Ascending aorta (tissue), 2 donors: ENCODE data around the gene B3GLCT. TPM values are rescaled to one million over a fixed set of nuclear protein-coding genes. Genes with fewer than 3 reads are reported as not detected.

Source experiments
- DNase-seq, 2 donors: peaks; one replicate each; pipeline ENCODE4 v3.0.0-alpha.2; 2019; ENCODE audit warnings: low spot score in 2 of 2
- H3K27ac ChIP-seq, 2 donors: fragments of 200-600 bp; sonication (generic); one replicate each; pipeline ENCODE4 v1.5.1; 2016 to 2017; ENCODE audit warnings: mild to moderate bottlenecking in 1 of 2
- H3K27me3 ChIP-seq: fragments of 200-600 bp; sonication (generic); one replicate; pipeline ENCODE4 v1.5.1; 2017
- H3K36me3 ChIP-seq, 2 donors: fragments of 200-600 bp; sonication (generic); one replicate each; pipeline ENCODE4 v1.5.1; 2016
- H3K4me1 ChIP-seq, 2 donors: fragments of 200-600 bp; sonication (generic); one replicate each; pipeline ENCODE4 v1.5.1; 2016 to 2017; ENCODE audit warnings: mild to moderate bottlenecking in 1 of 2
- H3K4me3 ChIP-seq, 2 donors: fragments of 200-600 bp; sonication (generic); one replicate each; pipeline ENCODE4 v1.5.1; 2016 to 2017; ENCODE audit warnings: mild to moderate bottlenecking in 1 of 2
- H3K9me3 ChIP-seq, 2 donors: fragments of 200-600 bp; sonication (generic); one replicate each; pipeline ENCODE4 v1.5.1; 2016
- intact Hi-C: fragments of 100-400 bp; cut with DNase I; formaldehyde crosslinking; loops from one replicate; pipeline ENCODE4 v1.15.1; 2023
- total RNA-seq: library from RNA; depleted of rRNA; stranded (reverse); fragments of >200 nt; gene quantifications from one replicate; pipeline ENCODE4 v1.1.0, GENCODE V29; 2016
- TF ChIP-seq, protein P1 (sequence below), 3 experiments: fragments of 200-600 bp in 2 of 3; fragments of 450-650 bp in 1 of 3; sonication (generic) in 2 of 3; IDR thresholded peaks; one replicate each; pipeline ENCODE4 v1.5.1; 2016 to 2019; ENCODE audit warnings: antibody characterized with exemption in 3 of 3, mild to moderate bottlenecking in 1 of 3, moderate library complexity in 1 of 3

B3GLCT gene
- total RNA-seq, 1 donor from 2014 or later: 8.8 TPM

DNA sequence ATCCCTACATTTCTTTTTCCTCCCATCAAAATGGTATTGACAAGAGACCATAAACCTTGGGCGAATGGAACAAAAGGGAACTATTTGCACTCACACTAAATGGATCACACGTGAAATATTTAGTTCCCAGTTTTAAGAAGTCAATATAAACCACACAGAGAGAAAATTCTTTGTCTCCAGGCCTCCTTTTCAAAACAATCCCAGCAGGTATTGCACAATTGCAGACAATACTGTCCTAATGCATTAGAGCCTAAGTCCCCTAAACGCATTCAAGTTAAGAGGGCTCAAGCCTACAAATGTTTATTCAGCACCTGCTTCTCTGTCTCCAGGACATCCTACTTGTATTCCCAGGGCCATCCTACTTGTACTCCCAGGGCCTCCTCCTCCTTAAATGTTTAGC lies 1.3 kb upstream of the B3GLCT start:
- Histone ChIP-seq H3K27ac (no peak overlapping the region), H3K36me3 (no peaks in the 10 kb centered on the region), H3K27me3 (no peaks in the 10 kb centered on the region), H3K9me3 (no peaks in the 10 kb centered on the region), H3K4me1 (peaks cover 5 to 15% of the 10 kb centered on the region in 2 donors), H3K4me3 (no peak overlapping the region)
- intact Hi-C loops: loop anchor here (2.0 kb wide), 1 partner anchor 226 kb away; no protein-coding TSS in a partner anchor
- TF ChIP-seq, protein P1, sequence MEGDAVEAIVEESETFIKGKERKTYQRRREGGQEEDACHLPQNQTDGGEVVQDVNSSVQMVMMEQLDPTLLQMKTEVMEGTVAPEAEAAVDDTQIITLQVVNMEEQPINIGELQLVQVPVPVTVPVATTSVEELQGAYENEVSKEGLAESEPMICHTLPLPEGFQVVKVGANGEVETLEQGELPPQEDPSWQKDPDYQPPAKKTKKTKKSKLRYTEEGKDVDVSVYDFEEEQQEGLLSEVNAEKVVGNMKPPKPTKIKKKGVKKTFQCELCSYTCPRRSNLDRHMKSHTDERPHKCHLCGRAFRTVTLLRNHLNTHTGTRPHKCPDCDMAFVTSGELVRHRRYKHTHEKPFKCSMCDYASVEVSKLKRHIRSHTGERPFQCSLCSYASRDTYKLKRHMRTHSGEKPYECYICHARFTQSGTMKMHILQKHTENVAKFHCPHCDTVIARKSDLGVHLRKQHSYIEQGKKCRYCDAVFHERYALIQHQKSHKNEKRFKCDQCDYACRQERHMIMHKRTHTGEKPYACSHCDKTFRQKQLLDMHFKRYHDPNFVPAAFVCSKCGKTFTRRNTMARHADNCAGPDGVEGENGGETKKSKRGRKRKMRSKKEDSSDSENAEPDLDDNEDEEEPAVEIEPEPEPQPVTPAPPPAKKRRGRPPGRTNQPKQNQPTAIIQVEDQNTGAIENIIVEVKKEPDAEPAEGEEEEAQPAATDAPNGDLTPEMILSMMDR (IDR thresholded peaks at IDR 0.05): no peak
- no peak for DNase-seq

DNA sequence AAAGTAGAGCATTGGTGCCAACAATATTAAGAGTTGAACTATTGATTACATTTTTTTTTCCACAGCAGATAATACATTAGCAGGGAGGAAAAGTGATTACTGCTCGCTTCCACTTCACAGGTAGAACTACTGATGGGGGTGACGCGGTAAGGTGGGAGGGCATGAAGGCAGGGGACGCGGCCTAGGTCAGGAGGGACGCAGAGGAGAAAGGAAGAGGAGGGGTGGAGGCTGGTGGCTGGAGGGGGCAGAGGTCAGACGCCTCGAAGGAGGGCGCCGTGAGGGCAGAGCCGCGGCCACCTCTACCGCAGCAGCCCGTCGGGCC lies 287 bp upstream of the B3GLCT start:
- Histone ChIP-seq H3K27ac (peak overlapping the region; percentile 88 to 100), H3K36me3 (no peaks in the 10 kb centered on the region), H3K4me3 (peak overlapping the region; percentile 88 to 97), H3K9me3 (no peaks in the 10 kb centered on the region), H3K4me1 (peaks cover 5 to 15% of the 10 kb centered on the region in 2 donors), H3K27me3 (no peaks in the 10 kb centered on the region)
- TF ChIP-seq, protein P1 (IDR thresholded peaks at IDR 0.05): no peak
- intact Hi-C loops: loop anchor here (2.0 kb wide), 1 partner anchor 225 kb away; no protein-coding TSS in a partner anchor
- DNase-seq: no peak

DNA sequence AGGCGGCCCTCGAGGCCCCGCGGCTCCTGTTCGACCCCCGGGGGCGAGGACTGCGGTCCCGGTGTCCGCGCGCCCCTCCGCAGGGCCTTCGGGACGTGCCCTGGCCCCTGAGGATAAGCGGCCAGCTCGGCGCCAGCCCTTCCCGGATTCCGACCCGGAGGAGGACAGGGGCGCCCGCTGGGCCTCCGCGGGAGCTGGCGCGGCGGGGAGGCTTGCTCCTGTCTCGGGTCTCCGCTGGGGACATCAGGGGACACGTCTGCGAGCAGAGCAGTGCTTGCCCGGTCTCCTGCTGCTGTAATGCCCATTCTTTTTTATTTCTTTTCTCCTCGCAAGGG lies 829 bp downstream of the B3GLCT start:
- no peaks in the 10 kb centered on the region for H3K27me3 ChIP-seq
- H3K4me3 ChIP-seq: peak overlapping the region; percentile 88 to 97
- H3K9me3 ChIP-seq: no peaks in the 10 kb centered on the region
- TF ChIP-seq, protein P1 (IDR thresholded peaks at IDR 0.05): no peak
- H3K27ac ChIP-seq: peak overlapping the region; percentile 88 to 100
- H3K36me3 ChIP-seq: no peaks in the 10 kb centered on the region
- peak in 1 of 2 donors; percentile 74 for DNase-seq
- intact Hi-C loops: loop anchor here (1.0 to 10.0 kb wide), 2 partner anchors 38 to 544 kb away; no protein-coding TSS in a partner anchor
- peaks cover 5 to 15% of the 10 kb centered on the region in 2 donors for H3K4me1 ChIP-seq

DNA sequence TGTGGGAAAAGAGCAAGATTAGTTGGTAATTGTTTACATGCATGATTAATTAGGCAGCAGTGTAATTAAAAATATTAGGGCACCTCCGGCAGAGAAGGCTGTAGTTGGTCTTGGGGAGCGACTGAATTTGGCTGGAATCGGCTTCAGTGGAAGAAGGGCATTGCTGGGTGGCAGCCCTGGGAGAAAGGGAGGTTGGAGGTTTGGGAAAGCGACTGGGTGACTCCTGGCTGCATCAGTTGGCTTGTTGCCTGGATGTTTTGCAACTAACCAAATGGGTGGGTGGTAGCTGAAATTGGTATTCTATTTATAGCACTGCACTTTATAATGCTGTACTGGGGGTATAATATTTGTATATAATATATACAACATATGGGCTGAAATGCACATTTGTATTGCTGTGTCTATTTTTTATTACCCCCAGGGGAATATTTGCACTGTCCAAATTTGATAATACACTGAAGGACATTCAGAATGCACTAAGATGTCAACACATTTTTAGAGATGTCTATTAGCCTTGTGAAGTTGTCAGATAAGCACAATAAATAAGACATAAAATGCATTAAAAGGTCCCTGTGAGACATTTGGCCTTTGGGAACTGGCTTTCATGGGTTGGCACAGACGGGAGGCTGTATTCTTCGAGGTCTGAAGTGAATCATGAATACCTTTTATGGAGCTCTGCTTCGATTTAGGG lies 1.7 kb downstream of the B3GLCT start:
- intact Hi-C loops: loop anchor here (10.0 kb wide), 1 partner anchor 543 kb away; no protein-coding TSS in a partner anchor

DNA sequence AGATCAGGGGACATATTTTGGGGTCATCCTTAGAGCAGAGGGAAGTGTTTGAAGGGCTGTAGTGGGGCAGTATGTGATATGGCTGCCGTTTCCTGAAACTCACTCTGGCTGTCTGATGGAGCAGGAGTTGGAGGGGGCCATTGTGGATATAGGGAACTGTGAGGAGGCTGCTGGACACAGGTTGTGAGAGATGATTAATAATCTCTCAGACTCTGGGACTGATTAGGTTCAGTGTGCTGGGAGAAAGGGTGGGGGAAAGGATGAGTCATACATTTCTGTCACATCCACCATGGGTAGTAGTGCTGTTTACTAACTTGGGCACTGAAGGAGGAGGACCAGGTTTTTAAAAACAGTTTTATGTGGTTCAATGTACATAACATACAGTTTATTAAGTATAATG lies 4.8 kb downstream of the B3GLCT start:
- Histone ChIP-seq H3K4me1 (peaks cover 5 to 14% of the 10 kb centered on the region in 2 donors), H3K27me3 (no peaks in the 10 kb centered on the region), H3K4me3 (no peak overlapping the region), H3K27ac (no peak overlapping the region), H3K36me3 (no peaks in the 10 kb centered on the region), H3K9me3 (no peaks in the 10 kb centered on the region)
- DNase-seq: no peak
- intact Hi-C loops: loop anchor here (10.0 kb wide), 1 partner anchor 540 kb away; no protein-coding TSS in a partner anchor
- TF ChIP-seq, protein P1 (IDR thresholded peaks at IDR 0.05): no peak

More for the DNA sequence above, 1.7 kb downstream of the B3GLCT start:
- Histone ChIP-seq H3K9me3 (no peaks in the 10 kb centered on the region), H3K27ac (peak overlapping the region; percentile 88 to 100), H3K4me3 (peak overlapping the region; percentile 88 to 97), H3K27me3 (no peaks in the 10 kb centered on the region), H3K36me3 (no peaks in the 10 kb centered on the region), H3K4me1 (peaks cover 5 to 15% of the 10 kb centered on the region in 2 donors)
- no peak for DNase-seq
- TF ChIP-seq, protein P1 (IDR thresholded peaks at IDR 0.05): no peak
